ENCODE measurements around the gene DDX23. TPM values are rescaled to one million over a fixed set of nuclear protein-coding genes. Genes with fewer than 3 reads are reported as not detected.

The DDX23 gene
- total RNA-seq, 1 donor from 2014 or later, result 56.9 TPM

- no peaks in the 10 kb centered on the region for H3K4me1 ChIP-seq (ENCODE audit: control insufficient read depth in 3 of 3, insufficient read depth in 3 of 3, low read length in 3 of 3)
- no peaks in the 10 kb centered on the region for H3K9me3 ChIP-seq (ENCODE audit: control insufficient read depth in 3 of 3, low read length in 3 of 3)
- peaks cover 33 to 43% (median 36%) of the 10 kb centered on the region in 3 donors for H3K36me3 ChIP-seq (ENCODE audit: control insufficient read depth in 3 of 3, insufficient read depth in 3 of 3, low read length in 3 of 3)
- no peak overlapping the region for H3K27ac ChIP-seq (ENCODE audit: low read depth, low read length)
- H3K9ac ChIP-seq (ENCODE audit: low read depth in 1 of 3, low read length in 3 of 3), result no peak overlapping the region
- H3K4me3 ChIP-seq (ENCODE audit: low read length in 3 of 3), result no peak overlapping the region
- no peaks in the 10 kb centered on the region for H3K27me3 ChIP-seq (ENCODE audit: control insufficient read depth in 3 of 3, insufficient read depth in 3 of 3, low read length in 3 of 3)
Measured at GRCh38 chr12:48827026-48827425, 24.9 kb downstream of the DDX23 start.

- H3K9ac ChIP-seq (ENCODE audit: low read depth in 1 of 3, low read length in 3 of 3), result no peak overlapping the region
- no peaks in the 10 kb centered on the region for H3K27me3 ChIP-seq (ENCODE audit: control insufficient read depth in 3 of 3, insufficient read depth in 3 of 3, low read length in 3 of 3)
- peaks cover 27 to 36% (median 30%) of the 10 kb centered on the region in 3 donors for H3K36me3 ChIP-seq (ENCODE audit: control insufficient read depth in 3 of 3, insufficient read depth in 3 of 3, low read length in 3 of 3)
- H3K9me3 ChIP-seq (ENCODE audit: control insufficient read depth in 3 of 3, low read length in 3 of 3), result no peaks in the 10 kb centered on the region
- no peak overlapping the region for H3K27ac ChIP-seq (ENCODE audit: low read depth, low read length)
- no peaks in the 10 kb centered on the region for H3K4me1 ChIP-seq (ENCODE audit: control insufficient read depth in 3 of 3, insufficient read depth in 3 of 3, low read length in 3 of 3)
- H3K4me3 ChIP-seq (ENCODE audit: low read length in 3 of 3), result no peak overlapping the region
Measured at GRCh38 chr12:48826209-48826855, 25.6 kb downstream of the DDX23 start.

- Histone ChIP-seq H3K36me3 (ENCODE audit: control insufficient read depth in 3 of 3, insufficient read depth in 3 of 3, low read length in 3 of 3) (peaks cover 13 to 22% (median 15%) of the 10 kb centered on the region in 3 donors), H3K27me3 (ENCODE audit: control insufficient read depth in 3 of 3, insufficient read depth in 3 of 3, low read length in 3 of 3) (peaks cover 0 to 6% (median 0%) of the 10 kb centered on the region in 3 donors), H3K27ac (ENCODE audit: low read depth, low read length) (no peak overlapping the region), H3K4me1 (ENCODE audit: control insufficient read depth in 3 of 3, insufficient read depth in 3 of 3, low read length in 3 of 3) (no peaks in the 10 kb centered on the region), H3K4me3 (ENCODE audit: low read length in 3 of 3) (no peak overlapping the region), H3K9ac (ENCODE audit: low read depth in 1 of 3, low read length in 3 of 3) (no peak overlapping the region), H3K9me3 (ENCODE audit: control insufficient read depth in 3 of 3, low read length in 3 of 3) (no peaks in the 10 kb centered on the region)
Measured at GRCh38 chr12:48824905-48825304, 27.1 kb downstream of the DDX23 start.

- Histone ChIP-seq H3K4me3 (ENCODE audit: low read length in 3 of 3) (no peak overlapping the region), H3K27me3 (ENCODE audit: control insufficient read depth in 3 of 3, insufficient read depth in 3 of 3, low read length in 3 of 3) (peaks cover 0 to 14% (median 3%) of the 10 kb centered on the region in 3 donors), H3K36me3 (ENCODE audit: control insufficient read depth in 3 of 3, insufficient read depth in 3 of 3, low read length in 3 of 3) (peaks cover 5 to 14% (median 8%) of the 10 kb centered on the region in 3 donors), H3K4me1 (ENCODE audit: control insufficient read depth in 3 of 3, insufficient read depth in 3 of 3, low read length in 3 of 3) (peaks cover 0 to 4% (median 1%) of the 10 kb centered on the region in 3 donors), H3K9me3 (ENCODE audit: control insufficient read depth in 3 of 3, low read length in 3 of 3) (no peaks in the 10 kb centered on the region), H3K27ac (ENCODE audit: low read depth, low read length) (no peak overlapping the region), H3K9ac (ENCODE audit: low read depth in 1 of 3, low read length in 3 of 3) (no peak overlapping the region)
Measured at GRCh38 chr12:48824112-48824511, 27.9 kb downstream of the DDX23 start.

GRCh38 chr12:48823281-48823680 lies 28.7 kb downstream of the DDX23 start:
- peaks cover under 1 to 6% (median 2%) of the 10 kb centered on the region in 3 donors for H3K36me3 ChIP-seq (ENCODE audit: control insufficient read depth in 3 of 3, insufficient read depth in 3 of 3, low read length in 3 of 3)

GRCh38 chr12:48822711-48823110 lies 29.3 kb downstream of the DDX23 start:
- H3K9ac ChIP-seq (ENCODE audit: low read depth in 1 of 3, low read length in 3 of 3), result no peak overlapping the region
- H3K4me1 ChIP-seq (ENCODE audit: control insufficient read depth in 3 of 3, insufficient read depth in 3 of 3, low read length in 3 of 3), result peaks cover 3 to 15% (median 9%) of the 10 kb centered on the region in 3 donors
- H3K4me3 ChIP-seq (ENCODE audit: low read length in 3 of 3), result no peak overlapping the region
- H3K36me3 ChIP-seq (ENCODE audit: control insufficient read depth in 3 of 3, insufficient read depth in 3 of 3, low read length in 3 of 3), result peaks cover 0 to 5% (median 0%) of the 10 kb centered on the region in 3 donors
- no peak overlapping the region for H3K27ac ChIP-seq (ENCODE audit: low read depth, low read length)
- peaks cover 3 to 24% (median 9%) of the 10 kb centered on the region in 3 donors for H3K27me3 ChIP-seq (ENCODE audit: control insufficient read depth in 3 of 3, insufficient read depth in 3 of 3, low read length in 3 of 3)
- H3K9me3 ChIP-seq (ENCODE audit: control insufficient read depth in 3 of 3, low read length in 3 of 3), result no peaks in the 10 kb centered on the region

More at GRCh38 chr12:48823281-48823680, 28.7 kb downstream of the DDX23 start:
- Histone ChIP-seq H3K4me1 (ENCODE audit: control insufficient read depth in 3 of 3, insufficient read depth in 3 of 3, low read length in 3 of 3) (peaks cover 0 to 9% (median 4%) of the 10 kb centered on the region in 3 donors), H3K27me3 (ENCODE audit: control insufficient read depth in 3 of 3, insufficient read depth in 3 of 3, low read length in 3 of 3) (peaks cover 0 to 18% (median 5%) of the 10 kb centered on the region in 3 donors), H3K9me3 (ENCODE audit: control insufficient read depth in 3 of 3, low read length in 3 of 3) (no peaks in the 10 kb centered on the region), H3K4me3 (ENCODE audit: low read length in 3 of 3) (no peak overlapping the region), H3K27ac (ENCODE audit: low read depth, low read length) (no peak overlapping the region), H3K9ac (ENCODE audit: low read depth in 1 of 3, low read length in 3 of 3) (no peak overlapping the region)

- H3K27ac ChIP-seq (ENCODE audit: low read depth, low read length), result no peak overlapping the region
- H3K27me3 ChIP-seq (ENCODE audit: control insufficient read depth in 3 of 3, insufficient read depth in 3 of 3, low read length in 3 of 3), result peaks cover 3 to 28% (median 14%) of the 10 kb centered on the region in 3 donors
- peaks cover 5 to 20% (median 10%) of the 10 kb centered on the region in 3 donors for H3K4me1 ChIP-seq (ENCODE audit: control insufficient read depth in 3 of 3, insufficient read depth in 3 of 3, low read length in 3 of 3)
- H3K9ac ChIP-seq (ENCODE audit: low read depth in 1 of 3, low read length in 3 of 3), result no peak overlapping the region
- H3K4me3 ChIP-seq (ENCODE audit: low read length in 3 of 3), result no peak overlapping the region
- H3K9me3 ChIP-seq (ENCODE audit: control insufficient read depth in 3 of 3, low read length in 3 of 3), result no peaks in the 10 kb centered on the region
- no peaks in the 10 kb centered on the region for H3K36me3 ChIP-seq (ENCODE audit: control insufficient read depth in 3 of 3, insufficient read depth in 3 of 3, low read length in 3 of 3)
Measured at GRCh38 chr12:48822139-48822538, 29.8 kb downstream of the DDX23 start.

GRCh38 chr12:48819986-48820725 lies 31.8 kb downstream of the DDX23 start:
- H3K4me1 ChIP-seq (ENCODE audit: control insufficient read depth in 3 of 3, insufficient read depth in 3 of 3, low read length in 3 of 3), result peaks cover 12 to 32% (median 20%) of the 10 kb centered on the region in 3 donors
- no peak overlapping the region for H3K9ac ChIP-seq (ENCODE audit: low read depth in 1 of 3, low read length in 3 of 3)
- H3K27me3 ChIP-seq (ENCODE audit: control insufficient read depth in 3 of 3, insufficient read depth in 3 of 3, low read length in 3 of 3), result peaks cover 3 to 28% (median 18%) of the 10 kb centered on the region in 3 donors
- no peaks in the 10 kb centered on the region for H3K9me3 ChIP-seq (ENCODE audit: control insufficient read depth in 3 of 3, low read length in 3 of 3)
- no peak overlapping the region for H3K4me3 ChIP-seq (ENCODE audit: low read length in 3 of 3)
- no peak overlapping the region for H3K27ac ChIP-seq (ENCODE audit: low read depth, low read length)
- no peaks in the 10 kb centered on the region for H3K36me3 ChIP-seq (ENCODE audit: control insufficient read depth in 3 of 3, insufficient read depth in 3 of 3, low read length in 3 of 3)

GRCh38 chr12:48818831-48819590 lies 33.0 kb downstream of the DDX23 start:
- Histone ChIP-seq H3K9me3 (ENCODE audit: control insufficient read depth in 3 of 3, low read length in 3 of 3) (no peaks in the 10 kb centered on the region), H3K4me1 (ENCODE audit: control insufficient read depth in 3 of 3, insufficient read depth in 3 of 3, low read length in 3 of 3) (peaks cover 18 to 42% (median 25%) of the 10 kb centered on the region in 3 donors), H3K27ac (ENCODE audit: low read depth, low read length) (no peak overlapping the region), H3K27me3 (ENCODE audit: control insufficient read depth in 3 of 3, insufficient read depth in 3 of 3, low read length in 3 of 3) (peaks cover 3 to 28% (median 18%) of the 10 kb centered on the region in 3 donors), H3K4me3 (ENCODE audit: low read length in 3 of 3) (peak overlapping the region; percentile 38 to 49 (median 46)), H3K36me3 (ENCODE audit: control insufficient read depth in 3 of 3, insufficient read depth in 3 of 3, low read length in 3 of 3) (no peaks in the 10 kb centered on the region), H3K9ac (ENCODE audit: low read depth in 1 of 3, low read length in 3 of 3) (no peak overlapping the region)

All from skeletal muscle tissue (tissue), 4 donors.